Upper lobe of right lung (tissue), 1 donor: Measurements from ENCODE around the gene LRRN2. TPM values are rescaled to one million over a fixed set of nuclear protein-coding genes. Genes with fewer than 3 reads are reported as not detected.
"Not testable (repeated sequence)": the region's sequence is repeated elsewhere in the genome, so short reads cannot be mapped to it uniquely, and the experiment has no call there.

Experiments used
- ATAC-seq: fragments of 200-7000 bp; cut with Tn5 transposase; one replicate; pipeline ENCODE4 v1.9.1; 2020; ENCODE audit warnings: mild to moderate bottlenecking, moderate library complexity
- DNase-seq: peaks from one replicate; pipeline ENCODE4 v3.0.0-alpha.2; 2020
- H3K27ac ChIP-seq: fragments of 200-600 bp; one replicate; pipeline ENCODE4 v1.8.0; 2022
- H3K27me3 ChIP-seq: fragments of 200-600 bp; one replicate; pipeline ENCODE4 v1.8.0; 2022; ENCODE audit warnings: mild to moderate bottlenecking
- H3K36me3 ChIP-seq: fragments of 200-600 bp; one replicate; pipeline ENCODE4 v1.8.0; 2022
- H3K4me1 ChIP-seq: fragments of 200-600 bp; one replicate; pipeline ENCODE4 v1.8.0; 2022
- H3K4me3 ChIP-seq: fragments of 200-600 bp; one replicate; pipeline ENCODE4 v1.8.0; 2022; ENCODE audit warnings: mild to moderate bottlenecking
- H3K9me3 ChIP-seq: fragments of 200-600 bp; one replicate; pipeline ENCODE4 v1.8.0; 2022
- CTCF ChIP-seq: fragments of 200-600 bp; IDR thresholded peaks from one replicate; pipeline ENCODE4 v1.8.0; 2022; ENCODE audit warnings: antibody characterized with exemption
- intact Hi-C: fragments of 100-400 bp; cut with DNase I; formaldehyde crosslinking; loops from one replicate; pipeline ENCODE4 v1.11.0; 2022
- total RNA-seq: library from RNA; stranded (reverse); fragmentation: NEBNext Ultra II Directional; extraction: Animal tissue kit (Norgen Biotek cat#: 25700); gene quantifications from one replicate; pipeline ENCODE4 v1.2.1, GENCODE V29; 2021
- donor health status: DM: no; HTN: yes; CAD: no; lungs with severe emphysema.

LRRN2 gene
- total RNA-seq, 1 donor from 2014 or later: 3.2 TPM

- Histone ChIP-seq H3K27me3 (no peaks in the 10 kb centered on the region), H3K9me3 (no peaks in the 10 kb centered on the region), H3K4me1 (peaks cover 4% of the 10 kb centered on the region), H3K36me3 (peaks cover 11% of the 10 kb centered on the region), H3K27ac (no peak overlapping the region), H3K4me3 (no peak overlapping the region)
- ATAC-seq (no peak), DNase-seq (no peak)
- no peak for TF ChIP-seq CTCF
- intact Hi-C loops: no loop called here
These were observed 113.9 kb downstream of the LRRN2 start for GRCh38 chr1:204571631-204572030.

- Histone ChIP-seq H3K36me3 (peaks cover 11% of the 10 kb centered on the region), H3K9me3 (no peaks in the 10 kb centered on the region), H3K27me3 (no peaks in the 10 kb centered on the region), H3K4me1 (peaks cover 4% of the 10 kb centered on the region), H3K4me3 (no peak overlapping the region), H3K27ac (no peak overlapping the region)
- intact Hi-C loops: no loop called here
- TF ChIP-seq CTCF: no peak
- no peak for DNase-seq
- no peak for ATAC-seq
These were observed 114.4 kb downstream of the LRRN2 start for GRCh38 chr1:204571128-204571527.

- H3K27me3 ChIP-seq, H3K4me1 ChIP-seq, H3K4me3 ChIP-seq, ATAC-seq, DNase-seq, H3K9me3 ChIP-seq, intact Hi-C loops, H3K27ac ChIP-seq: not testable (repeated sequence)
- peaks cover 11% of the 10 kb centered on the region for H3K36me3 ChIP-seq
These were observed 115.5 kb downstream of the LRRN2 start for GRCh38 chr1:204570021-204570420.

- H3K4me3 ChIP-seq: no peak overlapping the region
- TF ChIP-seq CTCF: no peak
- no peak overlapping the region for H3K27ac ChIP-seq
- DNase-seq: no peak
- ATAC-seq: no peak
- no peaks in the 10 kb centered on the region for H3K9me3 ChIP-seq
- H3K27me3 ChIP-seq: no peaks in the 10 kb centered on the region
- intact Hi-C loops: no loop called here
- H3K36me3 ChIP-seq: peaks cover 11% of the 10 kb centered on the region
- H3K4me1 ChIP-seq: peaks cover 4% of the 10 kb centered on the region
These were observed 116.1 kb downstream of the LRRN2 start for GRCh38 chr1:204569478-204569877.

GRCh38 chr1:204568576-204569315, 116.8 kb downstream of the LRRN2 start:
- H3K4me3 ChIP-seq: no peak overlapping the region
- intact Hi-C loops: no loop called here
- H3K4me1 ChIP-seq: no peaks in the 10 kb centered on the region
- ATAC-seq (no peak), DNase-seq (no peak)
- H3K9me3 ChIP-seq: no peaks in the 10 kb centered on the region
- H3K27ac ChIP-seq: no peak overlapping the region
- H3K36me3 ChIP-seq: peaks cover 11% of the 10 kb centered on the region
- no peak for TF ChIP-seq CTCF
- H3K27me3 ChIP-seq: no peaks in the 10 kb centered on the region

Other genes starting within 250 kb of the LRRN2 start
- gene PIK3C2B, start 190.9 kb downstream of the LRRN2 start, total RNA-seq: 47.3 TPM
- 84.5 TPM for gene MDM4, start 169.3 kb downstream of the LRRN2 start, total RNA-seq
- gene NFASC, start 185.1 kb upstream of the LRRN2 start, total RNA-seq: 24.1 TPM